Stimulated activated CD8-positive, alpha-beta memory T cell treated with anti-CD3 and anti-CD28 coated beads, Interleukin-12 subunit alpha, Interleukin-12 subunit beta, amount 100 ng/mL, for 24 hours (primary cell): ENCODE data around the gene ZC3H12D.

Experiments used
- DNase-seq: peaks from one replicate; pipeline ENCODE4 v3.0.0-alpha.2; 2020; ENCODE audit errors: extremely low read depth

ZC3H12D gene

DNA sequence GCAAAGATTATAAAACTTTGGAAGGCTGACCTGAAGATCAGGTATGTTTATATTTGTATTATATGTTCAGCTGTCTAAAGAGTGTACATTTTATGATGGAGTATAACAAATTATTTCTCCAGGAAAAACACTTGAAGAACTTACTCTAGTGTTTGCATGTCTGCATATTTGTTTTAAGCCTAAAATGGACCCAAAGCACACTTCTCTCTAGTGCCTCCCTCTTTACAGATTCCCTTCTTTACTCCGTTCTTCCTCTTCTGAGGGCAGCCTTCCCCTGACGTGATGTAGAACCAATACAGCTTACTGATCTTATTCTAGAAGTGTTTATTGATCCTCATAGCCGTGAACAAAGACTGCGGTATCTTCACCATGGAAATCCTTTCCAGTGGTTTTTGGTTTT is 70.8 kb downstream of the ZC3H12D start:
- no peak for DNase-seq

DNA sequence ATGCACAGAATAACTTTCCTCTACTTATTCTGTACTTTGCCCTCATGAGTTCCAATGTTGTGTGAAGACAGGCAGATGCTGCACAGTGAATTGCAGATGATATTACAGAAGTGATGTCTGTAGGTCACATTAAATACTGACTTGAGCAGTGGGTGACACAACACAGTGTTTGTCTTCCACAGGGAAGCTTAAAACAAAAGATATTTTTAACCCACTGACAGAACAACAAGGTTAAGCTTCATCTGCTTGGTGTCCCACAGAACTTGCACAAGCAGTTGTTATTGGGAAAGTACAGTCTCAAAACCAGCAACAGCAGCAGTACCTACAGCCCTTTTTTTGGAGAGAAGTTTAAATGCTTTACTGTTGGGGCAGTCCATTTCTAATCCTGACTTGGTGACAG is 74.3 kb downstream of the ZC3H12D start:
- DNase-seq = no peak

DNA sequence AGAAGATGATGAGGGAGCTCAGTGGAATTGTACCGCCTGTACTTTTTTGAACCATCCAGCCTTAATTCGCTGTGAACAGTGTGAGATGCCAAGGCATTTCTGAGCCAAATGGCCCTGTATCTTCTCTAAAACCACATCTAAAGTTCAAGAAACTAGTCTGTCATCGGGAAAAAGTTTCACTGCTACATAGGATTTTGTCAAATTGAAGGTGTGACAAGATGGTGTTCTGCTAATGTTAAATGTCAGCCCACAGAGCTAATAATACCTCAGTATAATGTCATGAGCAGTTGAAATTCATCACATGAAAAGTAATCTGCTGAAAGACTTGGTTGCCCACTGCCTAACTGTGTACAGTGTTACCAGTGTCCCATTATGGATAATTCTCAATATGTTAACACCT is 75.2 kb downstream of the ZC3H12D start:
- DNase-seq = no peak

DNA sequence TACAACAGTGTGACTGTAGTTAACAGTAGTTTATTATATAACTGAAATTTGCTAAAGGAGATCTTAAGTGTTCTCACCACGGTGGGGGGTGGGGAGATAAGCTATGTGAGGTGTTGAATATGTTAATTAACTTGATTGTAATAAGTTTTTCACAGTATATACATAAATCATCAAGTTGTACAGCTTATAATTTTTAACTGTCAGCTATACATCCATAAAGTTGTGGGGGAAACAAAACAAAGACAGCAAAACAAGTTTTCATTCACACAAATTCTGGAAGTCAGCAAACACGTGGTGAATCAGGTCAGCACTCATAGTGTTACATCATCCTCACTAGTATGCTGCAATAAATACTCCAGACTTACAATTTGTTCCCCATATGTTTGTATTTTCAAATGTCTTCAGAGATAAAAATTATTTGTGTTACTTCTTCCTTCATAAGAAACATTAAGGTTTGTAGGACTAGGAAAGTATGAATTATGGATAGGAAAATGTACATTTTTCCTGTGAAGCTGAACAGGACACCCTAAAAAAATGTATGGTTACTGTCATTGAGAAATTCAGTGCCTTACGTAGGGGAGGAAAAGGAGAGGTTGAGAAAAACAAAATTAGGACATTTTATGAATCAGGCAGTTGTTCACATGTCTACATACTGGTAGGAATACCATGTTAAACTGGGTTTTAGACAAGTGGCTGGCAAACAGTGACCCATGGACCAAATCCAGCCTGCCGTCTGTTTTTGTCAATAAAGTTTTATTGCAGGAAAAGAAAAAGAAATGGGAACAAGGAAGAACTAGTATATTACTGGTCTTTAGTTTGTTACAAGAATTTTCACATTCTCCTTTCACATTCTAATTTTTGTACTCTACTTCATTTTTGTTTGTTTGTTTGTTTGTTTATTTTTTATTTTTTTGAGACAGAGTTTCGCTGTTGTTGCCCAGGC is 78.7 kb downstream of the ZC3H12D start:
- no peak for DNase-seq

DNA sequence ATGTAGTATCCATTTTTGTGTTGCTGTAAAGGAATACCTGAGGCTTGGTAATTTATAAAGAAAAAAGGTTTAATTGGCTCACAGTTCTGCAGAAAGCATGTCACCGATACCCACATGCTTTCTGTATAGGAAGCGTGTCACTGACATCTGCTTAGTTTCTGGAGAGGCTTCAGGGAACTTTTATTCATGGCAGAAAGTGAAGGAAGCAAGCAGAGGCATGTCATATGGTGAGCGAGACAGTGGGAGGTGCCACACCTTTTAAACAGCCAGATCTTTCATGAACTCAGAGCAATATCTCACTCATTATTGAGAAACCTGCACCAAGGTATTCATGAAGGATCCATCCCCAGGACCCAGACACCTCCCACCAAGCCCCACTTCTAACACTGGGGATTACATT is 81.3 kb downstream of the ZC3H12D start:
- no peak for DNase-seq

DNA sequence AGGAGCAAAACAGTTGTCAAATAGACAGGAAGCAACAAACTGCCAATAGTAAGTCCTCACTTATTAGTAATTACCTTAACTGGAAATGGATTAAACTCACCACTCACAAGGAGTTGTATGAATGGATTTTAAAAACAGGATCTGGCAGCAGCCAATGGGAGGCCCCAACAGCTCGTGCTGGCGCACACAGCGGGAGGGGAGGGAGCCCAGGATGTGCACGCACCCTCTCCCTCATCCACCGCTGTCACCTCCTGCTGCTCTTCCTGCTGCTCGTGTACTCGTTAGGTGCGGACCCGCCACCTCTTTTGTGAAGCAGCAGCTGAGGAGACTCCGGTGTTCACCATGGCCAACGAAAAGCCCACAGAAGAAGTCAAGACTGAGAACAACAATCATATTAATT is 84.8 kb downstream of the ZC3H12D start, which contains the start of gene SUMO4:
TSS of gene SUMO4 (plus strand) at position 213 of the 400 bp plus-strand sequence. CDS start at position 343, 130 bp downstream.
- no peak for DNase-seq

DNA sequence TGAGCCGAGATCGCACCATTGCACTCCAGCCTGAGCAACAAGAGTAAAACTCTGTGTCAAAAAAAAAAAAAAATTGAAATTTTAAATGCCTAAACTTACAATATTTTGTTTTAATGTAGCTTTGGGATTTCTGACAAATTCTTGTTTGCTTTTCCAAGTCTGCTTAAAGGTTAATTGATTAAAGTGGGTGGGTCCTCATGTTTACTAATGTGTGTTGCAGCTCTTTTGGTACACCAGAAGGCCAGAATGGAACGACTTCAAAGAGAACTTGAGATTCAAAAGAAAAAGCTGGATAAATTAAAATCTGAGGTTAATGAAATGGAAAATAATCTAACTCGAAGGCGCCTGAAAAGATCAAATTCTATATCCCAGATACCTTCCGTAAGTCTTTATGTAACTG is 87.4 kb downstream of the ZC3H12D start:
- no peak for DNase-seq
